CD4-positive, alpha-beta T cell treated with Interleukin-10 for 1 hour (primary cell): ENCODE results near the gene ATP10A.
A peak's percentile ranks its signal among the peaks of the same experiment; 100 is the strongest.

Source experiments
- DNase-seq: peaks from one replicate; pipeline ENCODE4 v3.0.0-alpha.2; 2020

Gene ATP10A

DNA sequence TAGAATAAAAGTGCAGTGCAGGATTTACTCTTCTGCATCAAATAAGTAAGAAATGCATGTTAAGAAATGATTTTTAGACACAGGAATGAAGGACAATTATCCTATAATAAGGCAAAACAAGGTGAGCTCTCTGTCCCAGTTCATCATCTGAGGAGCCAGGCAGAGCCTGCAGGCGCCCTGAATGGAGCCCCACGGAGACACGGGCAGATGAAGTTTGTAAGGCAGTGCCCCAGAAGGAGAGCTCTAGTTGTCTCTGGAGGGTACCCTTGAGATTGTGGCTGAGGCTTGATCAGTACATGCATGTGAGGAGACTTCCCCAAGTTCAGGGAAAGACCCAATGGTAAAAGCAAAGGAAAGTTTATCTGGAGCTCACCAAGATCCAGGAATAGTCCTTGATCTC is 50.3 kb downstream of the ATP10A start:
- no peak for DNase-seq

DNA sequence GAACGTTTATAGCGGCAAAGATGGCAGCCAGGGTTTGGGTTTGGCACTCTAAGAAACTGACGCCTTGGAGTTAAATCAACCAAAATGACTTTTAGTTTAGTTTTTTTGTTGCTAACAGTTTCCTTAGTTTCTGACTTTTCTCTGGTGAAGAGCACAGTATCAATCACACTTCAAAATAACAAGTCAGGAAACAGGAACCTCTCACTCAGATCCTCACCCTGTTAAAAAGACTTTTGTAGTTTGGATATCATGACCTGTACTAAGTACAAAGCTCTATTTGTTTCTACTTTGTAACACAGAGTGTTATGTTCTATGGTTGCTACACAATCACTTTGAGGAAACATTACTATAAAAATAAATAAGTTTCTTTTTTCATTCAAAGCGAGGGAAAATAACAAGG is 51.1 kb downstream of the ATP10A start:
- DNase-seq: no peak

DNA sequence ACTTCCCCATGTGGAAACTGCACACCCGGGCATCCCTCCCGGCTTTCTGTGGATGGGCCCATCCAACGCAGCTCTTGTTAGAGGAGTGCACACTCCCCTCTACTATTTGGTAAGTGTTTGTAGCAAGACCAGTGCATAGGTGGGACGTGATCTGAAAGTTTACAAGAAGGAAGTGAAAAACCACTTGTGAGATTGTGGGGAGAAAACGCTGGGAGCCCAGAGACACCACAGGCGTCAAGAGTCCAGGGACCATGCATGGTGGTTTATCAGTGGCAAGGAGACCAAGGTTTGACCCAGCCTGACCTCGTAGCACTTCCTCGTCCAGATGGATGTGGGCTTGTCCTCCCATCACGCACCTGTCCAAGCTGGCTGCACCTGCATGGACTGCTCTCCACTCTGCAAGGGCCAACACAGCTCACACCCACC is 51.6 kb downstream of the ATP10A start:
- peak; percentile 31 for DNase-seq

DNA sequence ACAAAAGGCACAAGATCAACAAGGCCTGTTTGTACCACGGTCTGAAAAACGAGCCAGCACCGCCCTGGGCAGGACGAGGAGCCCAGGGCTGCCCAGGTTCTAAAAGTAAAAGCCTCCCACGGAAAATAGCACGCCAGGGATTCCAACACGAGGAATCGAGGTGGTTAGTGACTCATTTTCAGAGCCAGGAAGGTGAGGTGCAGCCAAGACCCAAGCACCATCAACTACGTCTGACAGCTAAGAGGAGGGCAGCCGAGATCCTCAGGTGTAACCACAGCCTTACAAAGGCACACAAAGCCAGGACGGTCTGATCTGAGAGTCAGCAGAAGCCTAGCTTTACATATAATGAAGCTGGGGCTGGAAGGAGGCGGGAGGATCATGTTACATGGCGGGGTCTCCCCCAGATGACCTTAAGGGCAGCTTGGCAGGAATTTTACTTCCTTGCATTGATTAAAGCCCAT is 52.5 kb downstream of the ATP10A start:
- DNase-seq: peak; percentile 9

DNA sequence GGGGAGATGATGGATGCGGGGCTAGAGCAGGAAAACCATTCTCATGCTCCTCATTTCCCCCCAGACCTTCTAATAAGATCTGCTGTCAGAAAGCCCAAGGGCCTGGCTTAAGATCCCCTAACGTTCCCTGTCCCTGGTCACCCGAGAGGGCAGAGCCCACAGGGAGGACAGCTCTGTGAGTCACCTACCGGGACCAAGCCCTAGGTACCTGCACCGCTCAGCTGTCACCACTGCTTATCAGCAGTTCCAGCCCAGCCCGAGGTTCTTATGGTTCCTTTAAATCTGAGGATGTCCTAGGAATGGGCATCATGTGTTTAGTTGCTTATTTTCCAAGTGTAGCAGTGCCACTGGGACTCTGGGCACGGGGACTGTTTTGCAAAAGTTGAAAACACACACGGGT is 53.0 kb downstream of the ATP10A start:
- no peak for DNase-seq

DNA sequence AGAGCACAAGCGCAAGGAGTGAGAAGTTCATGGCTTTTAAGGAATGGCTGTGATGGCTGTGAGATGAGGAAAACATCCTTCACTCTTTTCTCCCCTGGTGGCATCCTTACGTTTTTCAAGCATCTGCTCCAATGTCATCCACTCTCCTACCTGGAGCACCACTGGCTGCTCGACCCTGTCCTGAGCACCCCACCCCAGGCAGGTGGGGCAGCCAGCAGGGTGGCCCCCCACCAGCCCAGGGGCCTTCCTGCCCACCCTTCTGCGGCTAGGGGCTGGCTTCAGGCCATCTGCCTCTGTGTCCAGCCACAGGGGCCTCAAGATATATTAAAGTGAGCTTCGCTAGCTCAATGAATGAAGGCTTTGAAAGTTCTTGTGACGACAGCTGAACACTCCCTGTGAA is 56.1 kb downstream of the ATP10A start:
- DNase-seq: no peak

DNA sequence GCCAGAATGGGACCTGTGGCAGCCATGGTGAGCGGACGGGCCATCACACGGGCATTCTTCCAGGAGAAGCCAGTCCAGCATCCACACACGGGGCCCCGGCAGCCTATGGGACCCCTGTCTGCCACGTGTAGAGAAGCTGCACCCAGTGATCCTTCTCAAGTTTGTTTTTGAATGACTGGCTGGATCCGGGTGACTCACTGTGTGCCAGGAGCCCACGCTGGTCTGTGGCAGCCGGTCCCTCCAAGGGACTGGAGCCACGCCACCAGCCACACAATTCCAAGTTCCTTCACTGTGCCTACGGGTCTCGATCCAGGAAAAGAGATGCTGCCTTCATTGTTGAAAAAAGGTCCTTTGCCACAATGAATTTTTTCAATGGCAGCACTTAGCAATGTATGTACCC is 58.1 kb downstream of the ATP10A start:
- DNase-seq: no peak

DNA sequence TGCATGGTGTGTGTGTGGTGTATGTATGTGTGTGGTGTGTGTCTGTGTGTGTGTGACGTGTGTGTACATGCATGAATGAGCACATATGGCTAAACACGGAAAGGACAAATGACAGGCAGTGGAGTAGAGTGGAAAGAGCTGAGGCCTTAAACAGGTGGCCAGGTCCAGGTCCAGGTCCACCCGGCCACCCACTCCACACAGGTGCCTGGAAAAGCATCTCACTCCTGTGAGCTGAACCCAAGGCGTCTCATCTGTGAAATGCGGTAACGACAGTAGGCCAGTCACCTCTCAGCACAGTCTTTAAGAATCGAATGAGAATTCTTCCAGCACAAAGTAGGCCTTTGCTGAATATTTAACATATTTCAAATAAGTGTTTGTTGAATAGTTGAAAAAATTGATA is 58.7 kb downstream of the ATP10A start:
- no peak for DNase-seq

DNA sequence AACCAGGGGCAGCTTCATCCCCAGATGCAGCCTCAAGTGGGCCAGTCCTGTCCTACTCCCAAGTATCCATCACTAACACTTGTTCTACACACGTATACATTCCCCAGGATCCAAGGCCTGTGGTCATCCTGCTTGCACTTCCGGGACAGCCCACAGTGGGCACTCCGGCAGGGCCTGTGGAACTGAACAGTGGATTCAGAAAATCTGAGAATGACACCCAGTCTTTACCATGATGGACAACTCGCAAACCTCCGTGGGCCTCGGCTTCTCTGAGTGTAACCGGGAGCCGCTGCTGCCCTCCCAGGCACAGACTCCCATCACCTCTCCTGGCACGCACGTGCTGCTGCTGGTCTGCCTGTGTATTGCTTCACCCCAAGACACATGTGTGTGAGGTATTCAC is 59.6 kb downstream of the ATP10A start:
- DNase-seq: no peak

DNA sequence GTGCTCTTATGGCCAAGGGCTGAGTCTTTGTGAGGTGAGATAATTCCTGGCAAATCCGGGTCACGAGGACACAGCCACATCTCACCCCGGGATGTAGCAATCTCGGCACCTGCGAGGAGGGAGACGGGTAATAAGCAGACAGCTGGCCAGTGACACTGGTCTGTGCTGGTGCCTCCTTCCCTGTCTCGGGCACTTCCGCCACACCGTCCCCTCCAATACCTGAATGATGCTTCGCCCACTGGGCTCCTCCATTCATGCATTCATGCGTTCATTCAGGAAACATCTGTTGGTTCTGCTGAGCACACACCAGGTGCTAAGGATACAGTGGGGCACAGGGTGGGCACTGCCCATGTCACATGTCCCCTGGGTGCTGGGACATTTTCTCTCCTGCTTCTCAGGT is 60.1 kb downstream of the ATP10A start:
- no peak for DNase-seq

DNA sequence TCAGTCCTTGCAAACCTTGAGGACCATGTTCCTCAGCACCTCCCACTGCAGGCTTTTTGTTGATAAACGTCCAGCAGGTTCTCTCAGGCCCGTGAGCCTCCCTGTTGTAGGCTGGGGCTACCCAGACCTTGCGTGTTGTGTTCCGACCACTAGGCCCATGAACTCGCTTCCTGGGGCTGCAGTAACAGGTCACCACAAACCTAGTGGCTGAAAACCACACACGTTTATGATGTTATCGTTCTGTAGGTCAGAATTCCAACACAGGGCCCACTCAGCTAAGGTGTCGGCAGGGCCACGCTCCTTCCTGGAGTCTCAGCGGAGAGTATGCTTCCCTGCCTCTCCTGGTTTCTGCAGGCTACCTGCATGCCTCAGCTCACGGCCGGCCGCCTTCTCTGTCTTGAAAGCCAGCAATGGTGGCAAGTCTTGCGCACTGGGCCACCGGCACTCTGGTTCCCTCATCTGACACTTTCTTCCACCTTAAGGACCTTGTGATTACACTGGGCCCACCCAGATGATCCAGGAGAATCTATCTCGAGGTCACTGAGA is 60.8 kb downstream of the ATP10A start:
- no peak for DNase-seq

DNA sequence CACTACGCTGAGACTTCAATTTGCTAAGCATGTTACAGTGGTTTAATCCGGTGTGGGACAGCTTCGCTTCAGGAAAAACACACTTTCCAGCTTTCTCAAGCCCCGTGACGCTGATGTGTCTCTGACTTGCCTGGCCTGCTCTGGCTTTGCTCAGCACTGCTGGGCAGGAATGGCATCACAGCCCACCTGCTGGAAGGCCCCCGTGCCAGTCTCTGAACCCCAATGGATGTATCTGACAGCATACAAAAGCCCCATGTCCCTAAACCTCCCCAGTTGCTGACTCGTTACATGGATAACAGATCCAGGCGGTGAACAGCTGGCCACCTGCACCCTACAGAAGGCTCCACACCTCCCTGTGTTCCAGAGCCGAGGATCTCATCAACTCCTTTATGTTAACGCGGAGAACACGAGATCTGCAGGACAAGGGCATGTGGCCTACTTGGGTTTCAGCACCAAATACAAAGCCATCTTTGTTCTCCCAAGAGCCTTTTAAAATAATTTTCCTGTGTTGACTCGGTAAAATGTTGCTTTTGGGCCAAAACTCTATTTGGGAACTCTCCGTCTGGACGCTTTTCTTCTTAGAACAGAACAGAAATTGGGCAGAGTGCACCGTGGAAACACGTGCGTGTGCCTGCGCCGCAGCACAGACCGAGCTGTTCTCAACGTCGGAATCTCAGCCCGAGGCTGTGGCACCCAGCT is 61.4 kb downstream of the ATP10A start:
- DNase-seq: no peak

DNA sequence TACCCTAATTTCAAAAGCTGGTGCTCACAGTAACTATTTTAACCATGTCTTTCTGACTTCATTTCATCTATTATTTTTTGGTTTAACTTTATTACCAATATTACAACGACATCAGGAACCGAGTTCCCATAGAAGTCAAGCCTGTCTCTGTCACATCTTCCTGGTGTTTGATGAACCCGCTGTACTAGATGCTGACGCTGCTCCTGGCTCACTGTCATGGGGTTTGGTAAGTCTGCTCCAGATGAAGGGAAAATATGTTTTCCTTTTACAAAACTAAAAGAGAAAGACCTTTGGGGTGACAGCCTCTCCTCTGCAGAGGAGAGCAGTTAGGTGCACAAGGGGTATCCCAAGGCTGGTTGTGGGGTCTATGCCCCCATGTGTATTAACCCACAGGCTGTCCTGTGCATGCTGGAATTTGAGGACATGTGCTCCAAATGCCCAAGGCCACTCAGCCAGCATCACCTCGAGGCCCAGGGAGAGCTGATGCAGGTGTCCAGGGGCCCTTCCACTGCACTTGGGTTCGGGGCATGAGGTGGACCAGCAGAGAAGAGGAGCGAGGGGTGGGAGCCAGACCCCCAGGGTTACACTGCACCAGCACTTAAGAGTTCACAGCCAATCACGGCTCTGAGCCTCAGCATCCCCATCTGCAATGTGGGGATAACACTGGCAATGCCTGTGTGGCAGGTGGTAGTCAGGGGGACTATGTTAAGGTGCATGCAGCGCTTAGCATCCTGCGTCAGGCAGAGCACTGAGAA is 62.2 kb downstream of the ATP10A start:
- DNase-seq: no peak

DNA sequence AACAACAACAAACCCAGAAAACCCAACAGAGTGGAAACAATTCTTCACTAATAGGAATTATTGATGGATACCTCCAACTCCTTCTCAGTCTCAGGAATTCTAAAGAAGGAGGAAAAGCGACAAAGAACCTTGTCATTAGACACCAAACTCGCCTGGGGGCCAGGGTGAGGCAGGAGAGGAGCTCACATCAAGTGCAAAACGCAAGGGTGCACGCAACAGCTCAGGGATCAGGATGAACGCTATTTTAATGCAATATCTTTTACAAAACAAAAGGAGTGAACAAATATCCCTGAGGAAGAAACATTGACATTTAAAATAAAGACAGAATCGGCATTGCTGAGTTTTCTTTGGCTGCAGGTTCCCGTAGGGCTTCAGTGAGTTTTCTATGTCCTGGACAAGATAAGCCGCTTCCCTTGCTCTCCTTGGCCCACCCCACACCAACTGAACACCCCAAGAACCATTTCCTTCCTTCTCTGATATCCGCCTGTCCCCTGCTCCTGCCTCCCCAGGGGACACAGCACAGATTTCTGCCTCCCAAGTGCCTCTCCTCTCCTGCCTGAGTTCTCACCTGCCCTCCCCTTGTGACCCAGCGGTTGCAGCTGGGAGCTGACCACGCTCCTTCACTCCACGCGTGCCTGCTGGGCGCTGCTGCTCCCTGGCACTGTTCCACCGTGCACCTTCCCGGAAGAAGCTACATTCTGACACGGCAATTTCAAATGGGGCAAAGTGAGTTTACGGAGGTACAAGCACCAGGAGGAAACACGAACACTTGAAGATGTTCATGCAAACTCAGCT is 63.0 kb downstream of the ATP10A start:
- DNase-seq: no peak

DNA sequence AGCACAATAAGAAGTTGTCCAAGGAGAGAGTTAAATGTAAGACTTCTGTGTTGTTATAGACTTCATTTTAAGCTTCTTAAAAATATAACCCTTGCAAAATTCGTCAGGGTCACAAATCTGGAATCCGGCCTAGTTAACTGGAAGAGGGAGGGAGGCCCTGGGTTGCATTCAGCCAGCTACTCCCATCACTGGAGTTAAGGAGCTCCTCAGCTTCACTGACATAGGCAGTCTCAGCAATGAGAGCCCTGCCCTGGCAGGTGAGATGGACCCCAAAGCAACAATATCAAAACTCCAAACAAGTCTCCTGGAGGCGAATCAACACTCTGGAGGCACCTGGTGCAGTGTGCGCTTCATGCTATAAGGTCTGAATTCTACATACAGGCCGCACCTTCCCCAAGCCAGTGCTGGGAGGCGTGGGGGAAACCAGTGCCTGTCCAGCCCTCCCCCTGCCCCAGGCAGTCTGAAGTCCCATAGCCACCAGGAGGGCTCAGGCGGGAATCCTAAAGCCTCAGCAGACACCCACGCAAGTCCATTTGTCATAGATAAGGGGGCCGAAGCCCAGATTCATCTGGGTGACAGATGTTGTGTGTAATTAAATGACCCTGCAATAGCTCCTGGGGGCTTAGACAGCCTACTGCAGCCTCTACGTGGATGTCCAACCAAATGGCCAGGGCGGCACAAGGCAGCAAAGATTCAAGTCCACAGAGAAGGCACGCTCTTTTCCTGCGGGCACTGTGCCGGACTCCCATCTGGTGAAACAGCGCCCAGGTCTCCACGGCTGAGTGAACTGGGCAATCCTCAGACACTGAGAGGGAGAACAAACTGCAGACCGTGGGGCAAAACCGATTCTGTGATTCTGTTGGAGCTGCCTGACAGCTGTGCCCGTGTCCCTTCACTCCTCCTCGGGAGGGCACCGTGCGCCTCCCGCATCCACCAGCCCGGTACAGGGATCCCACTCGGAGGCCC is 64.9 kb downstream of the ATP10A start:
- no peak for DNase-seq

DNA sequence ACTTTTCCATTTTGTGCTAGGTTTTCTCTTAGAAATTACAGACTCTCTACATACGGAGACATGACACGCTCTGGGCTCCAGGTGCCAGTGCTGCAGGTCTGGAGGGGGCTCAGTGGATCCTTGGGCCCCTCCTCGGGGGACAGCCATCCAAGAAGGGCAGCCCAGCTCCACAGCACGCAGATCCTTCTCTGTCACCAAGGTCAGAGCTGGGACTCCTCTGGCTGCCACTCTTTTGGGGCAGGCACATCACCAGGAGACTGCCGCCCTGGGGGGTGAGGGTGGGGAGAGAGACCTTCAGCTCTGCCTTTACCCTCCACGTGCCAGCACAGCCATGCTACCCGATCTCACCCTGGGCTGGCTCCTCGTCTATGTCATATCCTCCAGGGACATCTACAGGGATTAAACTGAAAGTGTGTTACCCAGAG is 65.6 kb downstream of the ATP10A start:
- DNase-seq: no peak

DNA sequence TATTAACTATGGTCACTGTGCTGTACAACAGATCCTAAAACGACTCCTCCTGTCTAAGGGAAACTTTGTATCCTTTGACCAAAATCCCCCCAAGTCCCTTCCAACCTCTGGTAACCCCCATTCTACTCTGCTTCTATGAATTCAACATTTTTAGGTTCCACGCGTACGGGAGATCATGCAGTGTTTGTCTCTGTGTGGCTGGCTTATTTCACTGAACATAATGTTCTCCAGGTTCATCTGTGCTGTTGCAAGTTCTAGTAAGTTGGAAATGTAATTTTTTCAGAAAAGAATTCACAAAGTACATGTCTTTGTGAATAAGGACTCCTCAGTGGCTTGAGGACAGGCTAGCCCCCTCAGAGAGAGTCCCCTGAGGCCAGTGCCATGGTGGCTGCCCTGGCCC is 66.1 kb downstream of the ATP10A start:
- no peak for DNase-seq

DNA sequence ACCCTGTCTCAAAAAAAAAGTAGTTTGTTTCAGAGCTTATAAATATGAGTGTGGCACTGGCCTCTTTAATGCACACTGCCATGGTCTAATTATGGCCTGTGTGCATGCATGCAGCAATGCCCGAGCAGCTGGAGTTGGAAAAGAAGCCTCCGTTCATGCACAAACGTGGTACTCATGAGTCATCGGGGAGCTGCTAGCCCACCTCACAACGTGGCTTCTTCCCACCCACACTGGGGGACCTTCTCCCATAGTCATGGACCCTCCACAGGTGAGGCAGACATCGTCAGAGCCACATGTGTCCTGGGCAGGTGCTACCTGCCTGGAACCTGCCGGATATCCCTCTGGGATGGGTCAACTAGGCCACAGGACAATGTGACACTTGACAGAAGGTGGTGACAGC is 66.7 kb downstream of the ATP10A start:
- no peak for DNase-seq

DNA sequence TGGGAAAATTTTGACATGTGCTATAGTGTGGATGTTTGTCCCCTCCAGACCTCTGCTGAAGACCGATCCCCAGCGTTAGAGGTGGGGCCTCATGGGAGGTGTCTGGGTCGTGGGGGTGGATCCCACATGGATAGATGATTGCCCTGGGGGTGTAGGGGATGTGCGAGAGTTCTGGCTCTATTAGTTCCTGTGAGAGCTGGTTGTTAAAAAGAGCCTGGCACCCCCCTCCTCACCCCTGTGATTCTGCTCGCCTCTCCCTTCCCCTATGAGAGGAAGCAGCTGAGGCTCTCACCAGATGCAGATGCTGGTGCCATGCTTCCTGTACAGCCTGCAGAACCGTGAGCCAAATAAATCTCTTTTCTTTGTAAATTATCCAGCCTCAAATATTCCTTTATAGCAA is 67.4 kb downstream of the ATP10A start:
- DNase-seq: no peak

DNA sequence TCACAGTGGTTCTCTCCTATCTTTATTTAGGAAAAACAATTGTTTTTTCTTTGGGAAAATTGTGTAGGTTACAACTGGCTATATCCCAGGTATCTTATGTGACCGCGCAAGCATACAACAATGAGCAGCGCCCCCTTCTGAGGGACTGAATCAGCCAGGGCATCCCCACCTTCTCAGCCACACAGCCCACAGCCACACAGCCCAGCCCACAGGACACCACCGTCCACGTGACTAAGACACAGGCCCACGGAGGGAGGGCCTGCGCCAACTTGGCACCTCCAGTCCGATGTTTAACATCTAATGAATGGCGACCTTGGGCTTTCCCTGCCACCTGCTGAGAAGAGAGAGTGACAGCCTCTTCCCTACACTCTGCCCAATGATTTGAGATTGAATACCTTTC is 68.1 kb downstream of the ATP10A start:
- DNase-seq: no peak

DNA sequence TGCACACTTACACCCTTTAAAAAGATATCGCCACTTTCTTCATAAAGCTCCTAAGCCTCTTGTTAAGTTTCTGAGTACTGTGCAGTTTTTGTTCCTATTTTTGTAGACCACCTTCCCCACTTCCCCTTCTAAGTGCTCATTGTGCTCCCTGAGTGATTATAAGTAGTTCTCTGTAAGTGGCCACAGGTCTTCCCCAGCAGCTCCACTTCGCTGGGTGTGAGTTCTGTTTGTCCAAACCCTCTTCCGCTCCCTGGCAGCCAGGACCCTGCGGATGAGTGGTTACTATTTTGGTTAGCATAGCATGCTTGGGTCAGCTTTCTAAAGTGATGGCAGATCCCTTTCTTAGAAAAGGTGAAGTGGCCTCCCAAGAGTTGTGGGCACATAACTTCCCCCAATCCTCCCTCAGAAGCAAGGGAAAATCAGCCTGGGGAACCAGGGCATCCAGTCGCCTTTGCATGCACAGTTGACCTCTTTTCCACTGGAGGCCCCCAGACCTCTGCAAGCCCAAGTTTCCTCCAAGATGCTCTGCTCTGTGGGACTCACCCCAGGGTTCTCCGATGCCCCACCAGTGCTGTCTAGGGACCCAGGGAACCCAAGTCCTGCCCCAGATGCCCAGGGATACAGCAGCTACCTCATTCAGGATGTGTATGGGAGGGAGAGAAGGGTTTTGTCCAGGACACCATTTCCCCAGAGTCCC is 69.6 kb downstream of the ATP10A start:
- DNase-seq: peak; percentile 10

DNA sequence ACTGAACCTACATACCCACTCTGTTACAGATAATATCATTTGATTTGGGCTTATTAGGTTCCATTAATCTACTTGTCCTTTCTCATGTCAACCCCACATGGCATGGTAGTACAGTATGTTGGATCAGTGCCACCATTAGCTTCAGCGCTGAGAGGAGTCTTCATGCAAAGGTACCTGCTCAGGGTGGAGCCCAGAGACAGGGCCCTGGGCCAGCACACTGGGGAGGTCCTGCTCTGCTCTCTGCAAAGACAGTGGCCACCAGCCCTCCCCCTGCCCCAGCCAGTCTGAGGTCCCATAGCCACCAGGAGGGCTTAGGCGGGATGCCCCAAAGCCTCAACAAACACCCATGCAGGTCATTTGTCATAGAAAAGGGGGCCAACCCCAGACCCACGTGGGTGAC is 71.0 kb downstream of the ATP10A start:
- DNase-seq: no peak
